H1 (cell line): ENCODE measurements around the gene CHST11.
"Not testable (repeated sequence)": the region's sequence is repeated elsewhere in the genome, so short reads cannot be mapped to it uniquely, and the experiment has no call there.

Experiments used
- BACH1 ChIP-seq: IDR thresholded peaks from 2 replicates; pipeline ENCODE4 v1.6.1; 2012; ENCODE audit warnings: low read length, improper control_type of control experiment
- CBX8 ChIP-seq: fragments of 300-800, 300-1000 bp; sonication (generic); IDR thresholded peaks from 2 replicates; pipeline ENCODE4 v1.7.1; 2016; ENCODE audit warnings: low read depth, low read length, borderline replicate concordance
- CHD2 ChIP-seq: IDR thresholded peaks from 2 replicates; pipeline ENCODE4 v1.6.1; 2012; ENCODE audit warnings: low read length, improper control_type of control experiment
- EZH2 ChIP-seq: fragments of 200-600 bp; sonication (generic); IDR thresholded peaks from 2 replicates; pipeline ENCODE4 v1.7.1; 2012; ENCODE audit warnings: low read depth, mild to moderate bottlenecking, moderate library complexity, low read length, inconsistent platforms; ENCODE audit not compliant: severe bottlenecking
- GTF2F1 ChIP-seq: IDR thresholded peaks from 2 replicates; pipeline ENCODE4 v1.6.1; 2012; ENCODE audit warnings: low read depth, low read length, improper control_type of control experiment, borderline replicate concordance
- POLR2A ChIP-seq, 2 experiments: IDR thresholded peaks; 1 replicate in 1 of 2; 2 replicates in 1 of 2; pipeline ENCODE4 v1.6.1; 2011; ENCODE audit warnings: low read depth in 2 of 2, low read length in 2 of 2, mild to moderate bottlenecking in 2 of 2; ENCODE audit errors: control extremely low read depth in 1 of 2
- POLR2AphosphoS5 ChIP-seq: IDR thresholded peaks from 2 replicates; pipeline ENCODE4 v1.6.1; 2011; ENCODE audit warnings: low read depth, low read length
- SP1 ChIP-seq: IDR thresholded peaks from 2 replicates; pipeline ENCODE4 v1.6.1; 2011; ENCODE audit warnings: low read depth, low read length
- TAF1 ChIP-seq: IDR thresholded peaks from 2 replicates; pipeline ENCODE4 v1.6.1; 2011; ENCODE audit warnings: mild to moderate bottlenecking, low read depth, low read length
- TF ChIP-seq, protein P1 (sequence below), 3 experiments: IDR thresholded peaks; 1 replicate in 2 of 3; 2 replicates in 1 of 3; pipeline versions ENCODE4 v1.5.1 to v1.6.1; 2011; ENCODE audit warnings: low read length in 3 of 3, mild to moderate bottlenecking in 3 of 3, inconsistent platforms in 2 of 3, low read depth in 1 of 3, moderate library complexity in 1 of 3; ENCODE audit not compliant: insufficient read depth in 1 of 3; ENCODE audit errors: control extremely low read depth in 1 of 3
- TF ChIP-seq, protein P2 (sequence below): IDR thresholded peaks from 2 replicates; pipeline ENCODE4 v1.6.1; 2011; ENCODE audit warnings: low read depth, mild to moderate bottlenecking, low read length; ENCODE audit not compliant: insufficient read depth

DNA sequence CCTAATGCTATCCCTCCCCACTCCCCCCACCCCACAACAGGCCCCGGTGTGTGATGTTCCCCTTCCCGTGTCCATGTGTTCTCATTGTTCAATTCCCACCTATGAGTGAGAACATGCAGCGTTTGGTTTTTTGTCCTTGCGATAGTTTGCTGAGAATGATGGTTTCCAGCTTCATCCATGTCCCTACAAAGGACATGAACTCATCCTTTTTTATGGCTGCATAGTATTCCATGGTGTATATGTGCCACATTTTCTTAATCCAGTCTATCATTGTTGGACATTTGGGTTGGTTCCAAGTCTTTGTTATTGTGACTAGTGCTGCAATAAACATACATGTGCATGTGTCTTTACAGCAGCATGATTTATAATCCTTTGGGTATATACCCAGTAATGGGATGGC, 349.4 kb downstream of the CHST11 start:
- TF ChIP-seq TAF1; SP1; BACH1; POLR2A (IDR thresholded peaks at IDR 0.05; ENCODE audit: control extremely low read depth in 1 of 2, low read depth in 2 of 2, low read length in 2 of 2); CHD2; CBX8; EZH2; POLR2AphosphoS5; GTF2F1: not testable (repeated sequence)
- TF ChIP-seq, protein P1, sequence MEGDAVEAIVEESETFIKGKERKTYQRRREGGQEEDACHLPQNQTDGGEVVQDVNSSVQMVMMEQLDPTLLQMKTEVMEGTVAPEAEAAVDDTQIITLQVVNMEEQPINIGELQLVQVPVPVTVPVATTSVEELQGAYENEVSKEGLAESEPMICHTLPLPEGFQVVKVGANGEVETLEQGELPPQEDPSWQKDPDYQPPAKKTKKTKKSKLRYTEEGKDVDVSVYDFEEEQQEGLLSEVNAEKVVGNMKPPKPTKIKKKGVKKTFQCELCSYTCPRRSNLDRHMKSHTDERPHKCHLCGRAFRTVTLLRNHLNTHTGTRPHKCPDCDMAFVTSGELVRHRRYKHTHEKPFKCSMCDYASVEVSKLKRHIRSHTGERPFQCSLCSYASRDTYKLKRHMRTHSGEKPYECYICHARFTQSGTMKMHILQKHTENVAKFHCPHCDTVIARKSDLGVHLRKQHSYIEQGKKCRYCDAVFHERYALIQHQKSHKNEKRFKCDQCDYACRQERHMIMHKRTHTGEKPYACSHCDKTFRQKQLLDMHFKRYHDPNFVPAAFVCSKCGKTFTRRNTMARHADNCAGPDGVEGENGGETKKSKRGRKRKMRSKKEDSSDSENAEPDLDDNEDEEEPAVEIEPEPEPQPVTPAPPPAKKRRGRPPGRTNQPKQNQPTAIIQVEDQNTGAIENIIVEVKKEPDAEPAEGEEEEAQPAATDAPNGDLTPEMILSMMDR (IDR thresholded peaks at IDR 0.05; ENCODE audit: control extremely low read depth in 1 of 3, insufficient read depth in 1 of 3, low read depth in 1 of 3, low read length in 3 of 3): not testable (repeated sequence)
- TF ChIP-seq, protein P2, sequence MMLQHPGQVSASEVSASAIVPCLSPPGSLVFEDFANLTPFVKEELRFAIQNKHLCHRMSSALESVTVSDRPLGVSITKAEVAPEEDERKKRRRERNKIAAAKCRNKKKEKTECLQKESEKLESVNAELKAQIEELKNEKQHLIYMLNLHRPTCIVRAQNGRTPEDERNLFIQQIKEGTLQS: not testable (repeated sequence)
